ENCODE data around the gene USP7. TPM values are rescaled to one million over a fixed set of nuclear protein-coding genes. Genes with fewer than 3 reads are reported as not detected.

USP7 gene
- total and polyA plus RNA-seq, 10 of the 15 experiments (the other 5 are each of a cell fraction or from before 2014, with no cell fraction given), result 16.2 to 133 (median 60.5) TPM

- TF ChIP-seq CUX1 (IDR thresholded peaks at IDR 0.05; ENCODE audit: insufficient replicate concordance, low read depth, low read length) (no peak), NFIC (IDR thresholded peaks at IDR 0.05; ENCODE audit: low read depth, low read length) (no peak), NR2F1 (conservative IDR thresholded peaks at IDR 0.05) (no peak), TCF3 (IDR thresholded peaks at IDR 0.05; ENCODE audit: borderline replicate concordance, insufficient read depth, low read depth, low read length) (0 out of 2 replicates have a peak, but pooled peaks have one; percentile 3), BHLHE40 (IDR thresholded peaks at IDR 0.05; ENCODE audit: borderline replicate concordance in 1 of 2, low read depth in 2 of 2, low read length in 1 of 2) (no peak), RUNX3 (IDR thresholded peaks at IDR 0.05; ENCODE audit: low read length) (no peak), SIN3A (IDR thresholded peaks at IDR 0.05; ENCODE audit: low read depth, low read length) (0 out of 2 replicates have a peak, but pooled peaks have one; percentile 34), MYB (IDR thresholded peaks at IDR 0.05; ENCODE audit: borderline replicate concordance, low read depth, low read length) (no peak), RB1 (IDR thresholded peaks at IDR 0.05; ENCODE audit: borderline replicate concordance) (no peak), ASH2L (IDR thresholded peaks at IDR 0.05; ENCODE audit: borderline replicate concordance, low read depth) (no peak), RAD21 (IDR thresholded peaks at IDR 0.05; ENCODE audit: insufficient read depth, low read depth, low read length) (no peak), MLLT1 (IDR thresholded peaks at IDR 0.05) (0 out of 2 replicates have a peak, but pooled peaks have one; percentile 23), SUZ12 (IDR thresholded peaks at IDR 0.05; ENCODE audit: unreplicated experiment) (no peak), CREB1 (IDR thresholded peaks at IDR 0.05; ENCODE audit: low read depth) (no peak), CHD1 (IDR thresholded peaks at IDR 0.05; ENCODE audit: low read depth, low read length) (0 out of 2 replicates have a peak, but pooled peaks have one; percentile 39), ESRRA (IDR thresholded peaks at IDR 0.05; ENCODE audit: low read length) (no peak), IKZF1 (conservative IDR thresholded peaks at IDR 0.05) (no peak), PAX5 (IDR thresholded peaks at IDR 0.05; ENCODE audit: borderline replicate concordance, low read depth, low read length) (no peak), RBBP5 (conservative IDR thresholded peaks at IDR 0.05) (no peak), PAX8 (IDR thresholded peaks at IDR 0.05) (no peak), HDAC2 (IDR thresholded peaks at IDR 0.05) (no peak), ZNF24 (IDR thresholded peaks at IDR 0.05) (no peak), HDGF (IDR thresholded peaks at IDR 0.05) (peak; percentile 33; the same call in 1 of the 2 replicates), PBX3 (IDR thresholded peaks at IDR 0.05; ENCODE audit: insufficient replicate concordance, low read depth, low read length) (no peak)
Measured at GRCh38 chr16:8959921-8960787, 3.6 kb downstream of the USP7 start (continued).

Data from GM12878 (cell line).